Esophagus muscularis mucosa (tissue), 4 donors: ENCODE results near the gene MARF1. TPM values are rescaled to one million over a fixed set of nuclear protein-coding genes. Genes with fewer than 3 reads are reported as not detected.

ENCODE experiments used
- DNase-seq: peaks from one replicate; pipeline ENCODE4 v3.0.0-alpha.2; 2017; ENCODE audit errors: extremely low spot score
- H3K27ac ChIP-seq, 4 donors: fragments of 200-600 bp; sonication (generic); replicated peaks in 1 of 4; 1 replicate in 3 of 4; 2 replicates in 1 of 4; pipeline ENCODE4 v1.5.1; 2016 to 2019; ENCODE audit warnings: mild to moderate bottlenecking in 1 of 4
- H3K27me3 ChIP-seq, 4 donors: fragments of 200-600 bp; sonication (generic); one replicate each; pipeline versions ENCODE4 v1.5.1 to v1.6.0; 2016 to 2019
- H3K36me3 ChIP-seq, 4 donors: fragments of 200-600 bp; sonication (generic); one replicate each; pipeline ENCODE4 v1.5.1; 2016 to 2019
- H3K4me1 ChIP-seq, 4 donors: fragments of 200-600 bp; sonication (generic); one replicate each; pipeline ENCODE4 v1.5.1; 2016 to 2019
- H3K4me3 ChIP-seq, 4 donors: fragments of 200-600 bp; sonication (generic); 1 replicate in 2 of 4; 2 replicates in 2 of 4; pipeline ENCODE4 v1.5.1; 2016 to 2019; ENCODE audit warnings: mild to moderate bottlenecking in 4 of 4, moderate library complexity in 1 of 4
- H3K9me3 ChIP-seq, 4 donors: fragments of 200-600 bp; sonication (generic); 1 replicate in 3 of 4; 2 replicates in 1 of 4; pipeline ENCODE4 v1.5.1; 2016 to 2019
- EP300 ChIP-seq: sonication (generic); formaldehyde crosslinking; IDR thresholded peaks from one replicate; pipeline ENCODE4 v1.6.1; 2017; ENCODE audit warnings: antibody characterized with exemption
- POLR2A ChIP-seq: fragments of 450-650 bp; IDR thresholded peaks from one replicate; pipeline ENCODE4 v1.6.1; 2017; ENCODE audit warnings: antibody characterized with exemption, moderate library complexity, mild to moderate bottlenecking, low read depth
- POLR2AphosphoS5 ChIP-seq, 2 donors: sonication (generic); formaldehyde crosslinking; IDR thresholded peaks; one replicate each; pipeline ENCODE4 v1.6.1; 2017; ENCODE audit warnings: antibody characterized with exemption in 2 of 2
- WGBS: methylation state at CpG from one replicate; pipeline ENCODE4 v1.1.5; 2018; 5-methylcytosine and 5-hydroxymethylcytosine counted together
- intact Hi-C: fragments of 100-400 bp; cut with DNase I; formaldehyde crosslinking; loops from one replicate; pipeline ENCODE4 v1.15.1; 2023
- total RNA-seq, 4 donors: library from RNA; depleted of rRNA; stranded (reverse); fragments of >200 nt; gene quantifications; one replicate each; pipeline versions ENCODE4 v1.1.0 to v1.2.1, GENCODE V29; 2016
- TF ChIP-seq, protein P1 (sequence below), 3 experiments: fragments of 200-600 bp in 2 of 3; fragments of 450-650 bp in 1 of 3; sonication (generic) in 2 of 3; IDR thresholded peaks; one replicate each; pipeline ENCODE4 v1.5.1; 2017 to 2019; ENCODE audit warnings: antibody characterized with exemption in 3 of 3, mild to moderate bottlenecking in 2 of 3, moderate library complexity in 1 of 3

Gene MARF1
- total RNA-seq, 4 donors from 2014 or later: 36.6 to 57.3 (median 52.0) TPM

DNA sequence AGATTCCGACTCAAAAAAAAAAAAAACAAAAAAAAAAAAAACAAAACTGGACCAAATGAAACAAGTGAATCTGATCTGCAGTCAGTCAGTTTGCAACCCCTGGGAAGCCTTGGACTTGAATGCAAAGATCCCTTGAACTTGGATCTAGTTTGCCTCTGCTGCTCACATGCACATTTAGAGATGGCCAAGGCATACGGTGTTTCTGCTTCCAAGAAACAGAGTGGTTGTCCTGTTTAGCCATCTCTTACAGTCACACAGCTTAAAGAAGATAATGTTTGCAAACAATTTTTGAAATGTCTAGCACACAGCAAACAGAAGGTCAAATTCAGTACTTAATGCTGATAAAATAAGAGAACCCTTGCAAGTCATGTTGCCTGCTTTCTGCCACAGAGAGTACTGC is 11.6 kb upstream of the MARF1 start:
- 52% methylated on average over 2 of the region's 2 CpGs for WGBS
- no peaks in the 10 kb centered on the region for H3K27me3 ChIP-seq
- peak overlapping the region in 3 of 4 donors; percentile 10 to 98 (median 37) for H3K27ac ChIP-seq
- peaks cover 0 to 7% (median 1%) of the 10 kb centered on the region in 4 donors for H3K36me3 ChIP-seq
- intact Hi-C loops: no loop called here
- no peak overlapping the region for H3K4me3 ChIP-seq
- TF ChIP-seq POLR2AphosphoS5 (IDR thresholded peaks at IDR 0.05) (no peak), EP300 (no peak), POLR2A (no peak)
- TF ChIP-seq, protein P1, sequence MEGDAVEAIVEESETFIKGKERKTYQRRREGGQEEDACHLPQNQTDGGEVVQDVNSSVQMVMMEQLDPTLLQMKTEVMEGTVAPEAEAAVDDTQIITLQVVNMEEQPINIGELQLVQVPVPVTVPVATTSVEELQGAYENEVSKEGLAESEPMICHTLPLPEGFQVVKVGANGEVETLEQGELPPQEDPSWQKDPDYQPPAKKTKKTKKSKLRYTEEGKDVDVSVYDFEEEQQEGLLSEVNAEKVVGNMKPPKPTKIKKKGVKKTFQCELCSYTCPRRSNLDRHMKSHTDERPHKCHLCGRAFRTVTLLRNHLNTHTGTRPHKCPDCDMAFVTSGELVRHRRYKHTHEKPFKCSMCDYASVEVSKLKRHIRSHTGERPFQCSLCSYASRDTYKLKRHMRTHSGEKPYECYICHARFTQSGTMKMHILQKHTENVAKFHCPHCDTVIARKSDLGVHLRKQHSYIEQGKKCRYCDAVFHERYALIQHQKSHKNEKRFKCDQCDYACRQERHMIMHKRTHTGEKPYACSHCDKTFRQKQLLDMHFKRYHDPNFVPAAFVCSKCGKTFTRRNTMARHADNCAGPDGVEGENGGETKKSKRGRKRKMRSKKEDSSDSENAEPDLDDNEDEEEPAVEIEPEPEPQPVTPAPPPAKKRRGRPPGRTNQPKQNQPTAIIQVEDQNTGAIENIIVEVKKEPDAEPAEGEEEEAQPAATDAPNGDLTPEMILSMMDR (IDR thresholded peaks at IDR 0.05): no peak
- H3K4me1 ChIP-seq: peaks cover 33 to 69% (median 57%) of the 10 kb centered on the region in 4 donors
- no peaks in the 10 kb centered on the region for H3K9me3 ChIP-seq
- DNase-seq: no peak

- H3K27ac ChIP-seq: peak overlapping the region; percentile 96 to 98 (median 97)
- H3K4me3 ChIP-seq: peak overlapping the region in 1 of 4 donors; percentile 15
- no peaks in the 10 kb centered on the region for H3K9me3 ChIP-seq
- WGBS: 9% methylated on average over 4 of the region's 4 CpGs
- no peaks in the 10 kb centered on the region for H3K27me3 ChIP-seq
- intact Hi-C loops: no loop called here
- H3K36me3 ChIP-seq: peaks cover 0 to 7% (median 1%) of the 10 kb centered on the region in 4 donors
- peaks cover 35 to 63% (median 55%) of the 10 kb centered on the region in 4 donors for H3K4me1 ChIP-seq
- TF ChIP-seq EP300 (no peak), POLR2AphosphoS5 (IDR thresholded peaks at IDR 0.05) (peak; percentile 59 to 81)
- no peak for DNase-seq
Measured at GRCh38 chr16:15653227-15653626, 10.3 kb upstream of the MARF1 start.

DNA sequence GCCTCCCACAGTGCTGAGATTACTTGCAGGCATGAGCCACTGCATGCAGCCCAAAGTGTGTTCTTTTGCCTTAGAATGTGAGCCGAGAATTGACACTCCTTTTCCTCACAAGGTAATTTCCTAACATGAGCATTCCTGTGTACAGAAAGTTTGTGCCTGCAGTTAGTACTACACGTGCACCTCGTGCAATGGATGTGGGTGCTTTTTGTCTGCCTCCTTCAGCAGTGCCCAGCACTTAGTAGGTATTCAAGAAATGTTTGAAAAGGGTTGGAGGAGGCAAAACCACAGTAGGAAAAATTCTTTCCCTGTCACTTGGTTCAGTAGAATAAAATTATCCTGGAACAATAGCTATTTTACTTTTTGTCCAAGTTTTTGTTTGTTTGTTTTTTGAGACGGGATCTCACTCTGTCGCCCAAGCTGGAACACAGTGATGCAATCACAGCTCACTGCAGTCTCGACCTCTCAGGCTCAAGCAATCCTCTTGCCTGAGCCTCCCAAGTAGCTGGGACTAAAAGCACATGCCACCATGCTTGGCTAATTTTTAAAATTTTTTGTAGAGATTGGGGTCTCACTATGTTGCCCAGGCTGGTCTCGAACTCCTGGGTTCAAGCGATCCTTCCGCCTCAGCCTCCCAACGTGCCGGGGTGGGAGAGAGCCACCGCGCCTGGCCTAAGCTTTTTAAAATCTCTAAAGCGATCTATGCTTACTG is 9.5 kb upstream of the MARF1 start:
- peaks cover 35 to 59% (median 54%) of the 10 kb centered on the region in 4 donors for H3K4me1 ChIP-seq
- TF ChIP-seq POLR2AphosphoS5 (IDR thresholded peaks at IDR 0.05): no peak
- no peak for TF ChIP-seq EP300
- TF ChIP-seq, protein P1 (IDR thresholded peaks at IDR 0.05): no peak
- TF ChIP-seq POLR2A: no peak
- WGBS: 74% methylated on average over 14 of the region's 14 CpGs
- no peak overlapping the region for H3K4me3 ChIP-seq
- peaks cover 0 to 7% (median 1%) of the 10 kb centered on the region in 4 donors for H3K36me3 ChIP-seq
- no peaks in the 10 kb centered on the region for H3K27me3 ChIP-seq
- H3K9me3 ChIP-seq: no peaks in the 10 kb centered on the region
- intact Hi-C loops: no loop called here
- H3K27ac ChIP-seq: peak overlapping the region; percentile 96 to 98 (median 97)
- DNase-seq: no peak

- no peaks in the 10 kb centered on the region for H3K9me3 ChIP-seq
- H3K36me3 ChIP-seq: peaks cover 0 to 7% (median 0%) of the 10 kb centered on the region in 4 donors
- peak overlapping the region; percentile 83 to 96 (median 88) for H3K4me3 ChIP-seq
- TF ChIP-seq, protein P1 (IDR thresholded peaks at IDR 0.05): no peak
- TF ChIP-seq POLR2AphosphoS5 (IDR thresholded peaks at IDR 0.05) (no peak), POLR2A (no peak), EP300 (no peak)
- 2% methylated on average over 13 of the region's 18 CpGs for WGBS
- peaks cover 35 to 57% (median 54%) of the 10 kb centered on the region in 4 donors for H3K4me1 ChIP-seq
- intact Hi-C loops: no loop called here
- peaks cover 0 to 3% (median 0%) of the 10 kb centered on the region in 4 donors for H3K27me3 ChIP-seq
- H3K27ac ChIP-seq: peak overlapping the region; percentile 96 to 98 (median 97)
- no peak for DNase-seq
Measured at GRCh38 chr16:15650698-15651171, 7.8 kb upstream of the MARF1 start.

DNA sequence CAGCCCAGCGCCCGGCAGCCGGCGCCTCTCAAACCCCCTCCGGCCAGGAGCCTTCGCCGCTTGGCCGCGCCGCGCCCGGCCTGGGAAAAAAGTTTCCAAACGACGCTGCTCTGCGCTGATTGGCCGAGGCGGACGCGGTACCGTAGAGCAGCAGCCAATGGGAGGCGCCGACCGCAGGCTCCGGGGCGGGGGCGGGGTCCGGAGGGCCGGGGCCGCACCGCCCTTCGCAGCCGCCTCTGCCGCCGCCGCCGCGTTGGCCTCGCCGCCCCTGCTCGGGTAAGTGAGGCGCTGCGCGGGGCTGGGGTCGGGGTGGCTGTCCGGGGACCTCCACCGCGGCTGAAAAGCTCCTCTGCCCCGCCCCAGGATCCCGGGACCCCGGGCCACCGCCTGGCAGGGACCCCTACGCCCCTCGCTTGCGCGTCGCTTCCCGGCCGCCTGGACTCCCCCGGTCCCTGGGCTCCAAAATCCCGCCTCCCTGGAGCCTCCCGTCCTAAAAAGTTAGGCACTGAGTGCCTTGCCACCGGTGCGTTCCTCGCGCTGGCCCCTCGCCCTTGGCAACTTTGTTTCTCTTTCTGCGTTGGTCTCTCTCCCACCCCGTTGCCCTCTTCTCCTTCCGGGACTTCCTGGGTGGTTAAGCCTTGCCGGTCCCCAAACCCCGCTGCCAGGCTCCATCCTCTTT is 7.2 kb upstream of the MARF1 start, which contains the start of gene NDE1:
Gene NDE1, plus strand, starts transcription at position 227 of the 679 bp plus-strand sequence. CDS start 14,534 bp downstream, outside the sequence.
- Histone ChIP-seq H3K4me3 (peak within 1 kb of the TSS; percentile 83 to 96 (median 88)), H3K27ac (peak within 1 kb of the TSS; percentile 96 to 98 (median 97)), H3K36me3 (peaks cover 0 to 7% (median 0%) of the 10 kb centered on the region in 4 donors), H3K9me3 (no peaks in the 10 kb centered on the region), H3K27me3 (peaks cover 0 to 4% (median 0%) of the 10 kb centered on the region in 4 donors), H3K4me1 (peaks cover 35 to 57% (median 53%) of the 10 kb centered on the region in 4 donors)
- DNase-seq: peak; percentile 96
- intact Hi-C loops: no loop called here
- TF ChIP-seq POLR2A (no peak), POLR2AphosphoS5 (IDR thresholded peaks at IDR 0.05) (peak; percentile 65 to 84), EP300 (no peak)
- TF ChIP-seq, protein P1 (IDR thresholded peaks at IDR 0.05): peak in 1 of 3 experiments; percentile 9
- 1% methylated on average over 16 of the region's 71 CpGs for WGBS
